Neural progenitor cell (in vitro differentiated cells): ENCODE results near the gene NTM. TPM values are rescaled to one million over a fixed set of nuclear protein-coding genes. Genes with fewer than 3 reads are reported as not detected.

Experiments used
- DNase-seq: peaks from one replicate; pipeline ENCODE4 v3.0.0-alpha.2; 2016; ENCODE audit warnings: low spot score
- H2AFZ ChIP-seq: fragments of 200-600 bp; sonication (generic); replicated peaks from 2 replicates; pipeline ENCODE4 v1.6.1; 2016; ENCODE audit warnings: antibody characterized with exemption
- H3F3A ChIP-seq: fragments of 200-600 bp; sonication (generic); 2 replicates; pipeline ENCODE4 v1.6.1; 2016; ENCODE audit warnings: antibody characterized with exemption, low read depth
- H3K27ac ChIP-seq: fragments of 200-600 bp; sonication (generic); 2 replicates; pipeline ENCODE4 v1.5.1; 2016; ENCODE audit warnings: mild to moderate bottlenecking
- H3K27me3 ChIP-seq: fragments of 200-600 bp; sonication (generic); 2 replicates; pipeline ENCODE4 v1.6.1; 2016; ENCODE audit warnings: mild to moderate bottlenecking, moderate library complexity
- H3K36me3 ChIP-seq: fragments of 200-600 bp; sonication (generic); 2 replicates; pipeline ENCODE4 v1.5.1; 2016
- H3K4me1 ChIP-seq: fragments of 200-600 bp; sonication (generic); 2 replicates; pipeline ENCODE4 v1.6.1; 2016; ENCODE audit warnings: mixed run types
- H3K4me2 ChIP-seq: fragments of 200-600 bp; sonication (generic); 2 replicates; pipeline ENCODE4 v1.6.1; 2016
- H3K4me3 ChIP-seq: fragments of 200-600 bp; sonication (generic); 2 replicates; pipeline ENCODE4 v1.5.1; 2016
- H3K79me2 ChIP-seq: fragments of 200-600 bp; sonication (generic); 2 replicates; pipeline ENCODE4 v1.6.1; 2016; ENCODE audit warnings: low read depth
- H3K9ac ChIP-seq: fragments of 200-600 bp; sonication (generic); 2 replicates; pipeline ENCODE4 v1.6.1; 2016
- H3K9me3 ChIP-seq: fragments of 200-600 bp; sonication (generic); 2 replicates; pipeline ENCODE4 v1.5.1; 2016; ENCODE audit warnings: low read depth
- H4K20me1 ChIP-seq: fragments of 200-600 bp; sonication (generic); 2 replicates; pipeline ENCODE4 v1.6.1; 2016; ENCODE audit warnings: low read depth
- H3K27ac Mint-ChIP-seq: 3 replicates; pipeline ENCODE4 v1.8.0; 2021; ENCODE audit warnings: mixed read lengths
- H3K27me3 Mint-ChIP-seq: 2 replicates; pipeline ENCODE4 v1.8.0; 2022; ENCODE audit warnings: low read depth, mild to moderate bottlenecking, inconsistent platforms, moderate library complexity, mixed read lengths; ENCODE audit not compliant: insufficient read depth
- H3K36me3 Mint-ChIP-seq: 3 replicates; pipeline ENCODE4 v1.8.0; 2021; ENCODE audit warnings: mixed read lengths
- H3K4me1 Mint-ChIP-seq: 3 replicates; pipeline ENCODE4 v1.8.0; 2021; ENCODE audit warnings: mixed read lengths
- H3K4me3 Mint-ChIP-seq: 3 replicates; pipeline ENCODE4 v1.8.0; 2021; ENCODE audit warnings: mild to moderate bottlenecking, moderate library complexity, mixed read lengths
- H3K9me3 Mint-ChIP-seq: 3 replicates; pipeline ENCODE4 v1.8.0; 2020; ENCODE audit warnings: mixed read lengths
- EZH2 ChIP-seq: fragments of 200-600 bp; sonication (generic); IDR thresholded peaks from 2 replicates; pipeline ENCODE4 v1.6.1; 2017; ENCODE audit warnings: antibody characterized with exemption, mild to moderate bottlenecking, moderate library complexity
- EZH2phosphoT487 ChIP-seq: fragments of 200-600 bp; sonication (generic); IDR thresholded peaks from 2 replicates; pipeline ENCODE4 v1.6.1; 2017; ENCODE audit warnings: antibody characterized with exemption
- total RNA-seq: library from RNA; depleted of rRNA; stranded (reverse); fragments of >200 nt; gene quantifications from 2 replicates; pipeline ENCODE4 v1.2.3, GENCODE V29; 2015; ENCODE audit warnings: low replicate concordance
- TF ChIP-seq, protein P1 (sequence below): fragments of 200-600 bp; sonication (generic); IDR thresholded peaks from 2 replicates; pipeline ENCODE4 v1.5.1; 2017; ENCODE audit warnings: antibody characterized with exemption, mild to moderate bottlenecking

Gene NTM
- total RNA-seq, 1 donor from 2014 or later, result 4.3 TPM

DNA sequence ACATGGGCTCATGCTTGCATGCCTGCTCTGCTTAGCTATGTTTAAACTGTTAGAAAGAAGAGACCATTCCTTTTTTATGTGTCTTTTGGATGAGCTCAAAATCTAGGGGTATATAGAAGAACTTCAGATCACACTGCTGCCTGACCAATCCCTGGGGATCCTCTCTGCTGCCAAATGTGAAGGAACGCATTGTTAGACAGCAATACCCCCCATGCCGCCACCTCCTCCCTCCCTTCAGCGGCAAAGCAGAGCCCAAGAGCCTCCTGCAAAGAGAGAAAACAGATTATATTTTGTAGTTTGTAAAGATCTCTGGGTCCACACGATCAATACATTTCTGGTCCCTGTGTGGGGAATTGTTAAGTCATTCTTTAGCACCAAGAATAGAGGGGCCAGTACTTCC lies 677.6 kb downstream of the NTM start:
- TF ChIP-seq EZH2, result no peak
- TF ChIP-seq, protein P1, sequence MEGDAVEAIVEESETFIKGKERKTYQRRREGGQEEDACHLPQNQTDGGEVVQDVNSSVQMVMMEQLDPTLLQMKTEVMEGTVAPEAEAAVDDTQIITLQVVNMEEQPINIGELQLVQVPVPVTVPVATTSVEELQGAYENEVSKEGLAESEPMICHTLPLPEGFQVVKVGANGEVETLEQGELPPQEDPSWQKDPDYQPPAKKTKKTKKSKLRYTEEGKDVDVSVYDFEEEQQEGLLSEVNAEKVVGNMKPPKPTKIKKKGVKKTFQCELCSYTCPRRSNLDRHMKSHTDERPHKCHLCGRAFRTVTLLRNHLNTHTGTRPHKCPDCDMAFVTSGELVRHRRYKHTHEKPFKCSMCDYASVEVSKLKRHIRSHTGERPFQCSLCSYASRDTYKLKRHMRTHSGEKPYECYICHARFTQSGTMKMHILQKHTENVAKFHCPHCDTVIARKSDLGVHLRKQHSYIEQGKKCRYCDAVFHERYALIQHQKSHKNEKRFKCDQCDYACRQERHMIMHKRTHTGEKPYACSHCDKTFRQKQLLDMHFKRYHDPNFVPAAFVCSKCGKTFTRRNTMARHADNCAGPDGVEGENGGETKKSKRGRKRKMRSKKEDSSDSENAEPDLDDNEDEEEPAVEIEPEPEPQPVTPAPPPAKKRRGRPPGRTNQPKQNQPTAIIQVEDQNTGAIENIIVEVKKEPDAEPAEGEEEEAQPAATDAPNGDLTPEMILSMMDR, result no peak
- TF ChIP-seq EZH2phosphoT487, result no peak
- Histone ChIP-seq H3K27ac (no peak overlapping the region), H4K20me1 (no peaks in the 10 kb centered on the region), H3K36me3 (no peaks in the 10 kb centered on the region), H3K79me2 (no peaks in the 10 kb centered on the region), H3K4me2 (no peak overlapping the region), H3K4me3 (no peak overlapping the region), H3K27me3 (no peaks in the 10 kb centered on the region), H3K4me1 (peaks cover 43% of the 10 kb centered on the region), H2AFZ (no peak overlapping the region), H3K9me3 (no peaks in the 10 kb centered on the region), H3K9ac (no peak overlapping the region), H3F3A (no peaks in the 10 kb centered on the region)
- peaks cover 2% of the 10 kb centered on the region for H3K27me3 Mint-ChIP-seq
- peaks cover 2% of the 10 kb centered on the region for H3K36me3 Mint-ChIP-seq
- peaks cover 7% of the 10 kb centered on the region for H3K9me3 Mint-ChIP-seq
- DNase-seq, result no peak
- no peak overlapping the region for H3K4me3 Mint-ChIP-seq
- peaks cover 49% of the 10 kb centered on the region for H3K4me1 Mint-ChIP-seq
- peak overlapping the region; percentile 86 for H3K27ac Mint-ChIP-seq

DNA sequence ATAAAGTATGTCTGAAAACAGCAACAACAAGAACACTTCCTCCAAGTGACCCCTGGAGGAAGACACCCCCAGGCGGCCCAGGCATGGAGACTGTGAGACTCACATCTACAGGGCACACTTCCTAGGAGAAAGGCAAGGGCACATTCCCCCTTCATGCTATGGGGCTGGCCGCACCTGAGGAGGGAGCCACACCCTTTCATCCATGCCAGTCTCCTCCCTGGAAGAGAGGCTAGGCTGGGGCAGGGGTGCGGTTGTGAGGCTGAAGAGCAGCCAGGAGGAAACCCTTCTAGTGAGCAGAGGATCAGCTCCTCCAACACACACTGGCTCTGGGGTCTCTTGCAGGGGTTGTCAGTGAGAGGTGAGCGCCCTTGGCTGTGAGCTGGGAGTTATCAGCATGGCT lies 678.8 kb downstream of the NTM start:
- no peaks in the 10 kb centered on the region for H3K27me3 ChIP-seq
- no peak overlapping the region for H3K27ac Mint-ChIP-seq
- H3K79me2 ChIP-seq, result no peaks in the 10 kb centered on the region
- no peaks in the 10 kb centered on the region for H3F3A ChIP-seq
- DNase-seq, result no peak
- no peak overlapping the region for H3K4me2 ChIP-seq
- no peak overlapping the region for H3K4me3 Mint-ChIP-seq
- peaks cover 43% of the 10 kb centered on the region for H3K4me1 ChIP-seq
- H3K4me3 ChIP-seq, result no peak overlapping the region
- no peaks in the 10 kb centered on the region for H3K9me3 Mint-ChIP-seq
- H3K36me3 ChIP-seq, result no peaks in the 10 kb centered on the region
- H3K4me1 Mint-ChIP-seq, result peaks cover 49% of the 10 kb centered on the region
- no peak overlapping the region for H3K27ac ChIP-seq
- no peaks in the 10 kb centered on the region for H3K36me3 Mint-ChIP-seq
- TF ChIP-seq, protein P1, result no peak
- TF ChIP-seq EZH2, result no peak
- TF ChIP-seq EZH2phosphoT487, result no peak
- H2AFZ ChIP-seq, result no peak overlapping the region
- H3K9ac ChIP-seq, result no peak overlapping the region
- H4K20me1 ChIP-seq, result no peaks in the 10 kb centered on the region
- no peaks in the 10 kb centered on the region for H3K9me3 ChIP-seq
- H3K27me3 Mint-ChIP-seq, result peaks cover 3% of the 10 kb centered on the region

DNA sequence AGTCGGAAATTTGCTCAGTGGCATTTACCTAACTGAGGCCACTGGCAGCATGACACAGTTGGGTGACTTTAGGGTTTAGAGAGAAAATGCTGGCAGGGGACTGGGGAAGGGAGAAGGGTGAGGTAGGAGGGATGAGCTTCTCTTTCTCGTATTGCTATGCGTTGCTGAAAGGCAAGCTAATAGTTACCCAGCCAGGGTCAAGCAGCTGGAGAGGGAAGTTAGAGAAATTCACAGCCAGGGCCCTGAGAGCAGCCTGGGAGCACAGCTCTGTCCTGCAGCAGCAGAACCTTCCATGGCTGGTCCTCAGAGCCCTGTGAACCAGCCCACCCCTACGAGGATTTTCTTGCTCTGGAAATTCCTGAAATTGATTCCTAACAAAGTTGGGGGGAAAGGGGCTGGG lies 679.6 kb downstream of the NTM start:
- Histone ChIP-seq H3K9me3 (no peaks in the 10 kb centered on the region), H3K79me2 (no peaks in the 10 kb centered on the region), H3F3A (no peaks in the 10 kb centered on the region), H3K27ac (no peak overlapping the region), H2AFZ (no peak overlapping the region), H3K4me2 (peak overlapping the region; percentile 12), H3K4me3 (no peak overlapping the region), H3K27me3 (no peaks in the 10 kb centered on the region), H3K9ac (no peak overlapping the region), H3K4me1 (peaks cover 38% of the 10 kb centered on the region), H4K20me1 (no peaks in the 10 kb centered on the region), H3K36me3 (no peaks in the 10 kb centered on the region)
- peaks cover 53% of the 10 kb centered on the region for H3K4me1 Mint-ChIP-seq
- peaks cover 3% of the 10 kb centered on the region for H3K27me3 Mint-ChIP-seq
- no peak overlapping the region for H3K4me3 Mint-ChIP-seq
- no peaks in the 10 kb centered on the region for H3K36me3 Mint-ChIP-seq
- DNase-seq, result no peak
- TF ChIP-seq EZH2phosphoT487 (no peak), EZH2 (no peak)
- TF ChIP-seq, protein P1, result no peak
- no peaks in the 10 kb centered on the region for H3K9me3 Mint-ChIP-seq
- no peak overlapping the region for H3K27ac Mint-ChIP-seq
